Loucy (cell line): ENCODE measurements around the gene GPN2.

ENCODE experiments used
- EZH2phosphoT487 ChIP-seq: fragments of 200-600 bp; IDR thresholded peaks from 2 replicates; pipeline ENCODE4 v1.6.1; 2018; ENCODE audit warnings: antibody characterized with exemption, mild to moderate bottlenecking, moderate library complexity, borderline replicate concordance
- TF ChIP-seq, protein P1 (sequence below): fragments of 200-600 bp; sonication (generic); conservative IDR thresholded peaks from 2 replicates; pipeline ENCODE4 v1.5.1; 2014; ENCODE audit warnings: mild to moderate bottlenecking, antibody characterized with exemption, low read length

DNA sequence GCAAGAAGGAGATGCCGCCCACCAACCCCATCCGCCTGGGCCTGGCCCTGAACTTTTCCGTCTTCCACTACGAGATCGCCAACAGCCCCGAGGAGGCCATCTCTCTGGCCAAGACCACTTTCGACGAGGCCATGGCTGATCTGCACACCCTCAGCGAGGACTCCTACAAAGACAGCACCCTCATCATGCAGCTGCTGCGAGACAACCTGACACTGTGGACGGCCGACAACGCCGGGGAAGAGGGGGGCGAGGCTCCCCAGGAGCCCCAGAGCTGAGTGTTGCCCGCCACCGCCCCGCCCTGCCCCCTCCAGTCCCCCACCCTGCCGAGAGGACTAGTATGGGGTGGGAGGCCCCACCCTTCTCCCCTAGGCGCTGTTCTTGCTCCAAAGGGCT lies 26.4 kb downstream of the GPN2 start:
- TF ChIP-seq, protein P1, sequence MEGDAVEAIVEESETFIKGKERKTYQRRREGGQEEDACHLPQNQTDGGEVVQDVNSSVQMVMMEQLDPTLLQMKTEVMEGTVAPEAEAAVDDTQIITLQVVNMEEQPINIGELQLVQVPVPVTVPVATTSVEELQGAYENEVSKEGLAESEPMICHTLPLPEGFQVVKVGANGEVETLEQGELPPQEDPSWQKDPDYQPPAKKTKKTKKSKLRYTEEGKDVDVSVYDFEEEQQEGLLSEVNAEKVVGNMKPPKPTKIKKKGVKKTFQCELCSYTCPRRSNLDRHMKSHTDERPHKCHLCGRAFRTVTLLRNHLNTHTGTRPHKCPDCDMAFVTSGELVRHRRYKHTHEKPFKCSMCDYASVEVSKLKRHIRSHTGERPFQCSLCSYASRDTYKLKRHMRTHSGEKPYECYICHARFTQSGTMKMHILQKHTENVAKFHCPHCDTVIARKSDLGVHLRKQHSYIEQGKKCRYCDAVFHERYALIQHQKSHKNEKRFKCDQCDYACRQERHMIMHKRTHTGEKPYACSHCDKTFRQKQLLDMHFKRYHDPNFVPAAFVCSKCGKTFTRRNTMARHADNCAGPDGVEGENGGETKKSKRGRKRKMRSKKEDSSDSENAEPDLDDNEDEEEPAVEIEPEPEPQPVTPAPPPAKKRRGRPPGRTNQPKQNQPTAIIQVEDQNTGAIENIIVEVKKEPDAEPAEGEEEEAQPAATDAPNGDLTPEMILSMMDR = no peak
- TF ChIP-seq EZH2phosphoT487 = no peak
